GM19025 (cell line): ENCODE measurements around the gene TYMS.
A peak's percentile ranks its signal among the peaks of the same experiment; 100 is the strongest.

Source experiments
- ATAC-seq: cut with Tn5 transposase; IDR thresholded peaks from one replicate; pipeline ENCODE4 v1.9.1; 2021; ENCODE audit warnings: mild to moderate bottlenecking, low read depth, moderate library complexity; ENCODE audit not compliant: unreplicated experiment

TYMS gene

GRCh38 chr18:644395-645004 lies 13.0 kb upstream of the TYMS start:
- no peak for ATAC-seq

- ATAC-seq = no peak
Observed at GRCh38 chr18:647304-647703, 10.1 kb upstream of the TYMS start.

- ATAC-seq = no peak
Observed at GRCh38 chr18:649341-649740, 8.1 kb upstream of the TYMS start.

- ATAC-seq = peak; percentile 93
Observed at GRCh38 chr18:650428-650858, 7.0 kb upstream of the TYMS start.

GRCh38 chr18:652131-652530 lies 5.3 kb upstream of the TYMS start:
- no peak for ATAC-seq

- no peak for ATAC-seq
Observed at GRCh38 chr18:653512-653911, 3.9 kb upstream of the TYMS start.

GRCh38 chr18:654601-655000 lies 2.9 kb upstream of the TYMS start:
- no peak for ATAC-seq

- no peak for ATAC-seq
Observed at GRCh38 chr18:655445-655844, 2.0 kb upstream of the TYMS start.

- peak; percentile 46 for ATAC-seq
Observed at GRCh38 chr18:658001-658946, 821 bp downstream of the TYMS start.

GRCh38 chr18:658947-659533 lies 1.6 kb downstream of the TYMS start:
- ATAC-seq = no peak

GRCh38 chr18:659597-659996 lies 2.1 kb downstream of the TYMS start:
- ATAC-seq = no peak

GRCh38 chr18:662197-662596 lies 4.7 kb downstream of the TYMS start:
- no peak for ATAC-seq

GRCh38 chr18:666177-666576 lies 8.7 kb downstream of the TYMS start:
- ATAC-seq = no peak

GRCh38 chr18:666628-667027 lies 9.2 kb downstream of the TYMS start:
- ATAC-seq = no peak

GRCh38 chr18:668260-668659 lies 10.8 kb downstream of the TYMS start:
- ATAC-seq = no peak

GRCh38 chr18:669077-669476 lies 11.6 kb downstream of the TYMS start:
- ATAC-seq = no peak

GRCh38 chr18:670522-670921 lies 13.1 kb downstream of the TYMS start:
- no peak for ATAC-seq

GRCh38 chr18:671405-671804 lies 14.0 kb downstream of the TYMS start:
- no peak for ATAC-seq

GRCh38 chr18:673317-673716 lies 15.9 kb downstream of the TYMS start:
- ATAC-seq = no peak

GRCh38 chr18:673769-674168 lies 16.3 kb downstream of the TYMS start:
- ATAC-seq = no peak

- ATAC-seq = no peak
Observed at GRCh38 chr18:675307-675706, 17.9 kb downstream of the TYMS start.

GRCh38 chr18:676069-676468 lies 18.6 kb downstream of the TYMS start:
- ATAC-seq = no peak
